A172 (cell line): ENCODE data around the gene DOCK1. TPM values are rescaled to one million over a fixed set of nuclear protein-coding genes. Genes with fewer than 3 reads are reported as not detected.

Experiments used
- DNase-seq: peaks from one replicate; pipeline ENCODE4 v3.0.0-alpha.2; 2015; ENCODE audit warnings: low spot score
- total RNA-seq: library from RNA; depleted of rRNA; stranded (reverse); fragments of >200 nt; shearing (Covaris generic); gene quantifications from 2 replicates; pipeline ENCODE4 v1.2.3, GENCODE V29; 2014

Gene DOCK1
- total RNA-seq, 1 experiment from 2014 or later, result 29.8 TPM

DNA sequence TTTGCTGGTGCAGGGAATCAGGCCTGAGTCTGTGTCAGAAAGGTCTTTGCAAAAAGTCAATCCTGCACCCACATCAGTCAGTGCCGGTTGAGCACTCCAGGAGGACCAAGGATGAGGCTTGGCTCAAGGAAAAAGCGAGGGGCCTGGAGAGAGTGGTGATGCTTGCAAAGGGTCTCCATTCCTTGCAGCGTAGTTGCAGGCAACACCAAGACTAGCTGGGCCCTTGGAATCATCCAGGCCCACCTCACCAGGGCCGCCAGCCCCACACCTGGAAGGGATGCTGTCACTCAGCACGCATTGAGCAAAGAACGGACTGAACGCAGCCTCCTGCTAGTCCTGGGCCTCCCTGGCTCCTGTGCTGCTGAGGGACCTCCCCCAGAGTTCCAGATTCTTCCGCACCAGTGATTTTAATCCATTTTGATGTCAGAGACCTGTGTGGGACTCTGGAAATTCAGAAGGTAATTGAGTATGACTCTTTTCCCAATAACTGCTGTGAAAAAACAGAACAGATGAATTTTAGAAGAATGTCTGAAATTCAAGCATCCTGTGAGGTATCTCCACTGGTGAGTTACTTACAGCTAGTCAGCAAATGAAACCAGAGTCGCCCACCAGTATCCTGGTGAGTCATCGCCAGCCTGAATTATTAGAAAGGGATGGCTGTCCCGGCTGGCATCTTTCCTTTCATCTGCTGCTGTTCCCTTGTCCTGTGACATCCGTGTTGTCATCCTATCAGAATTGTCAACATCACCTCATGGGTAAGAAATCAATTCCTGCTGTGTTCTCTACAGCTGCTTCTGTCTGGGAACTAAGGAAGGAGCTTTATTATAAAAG is 493.1 kb downstream of the DOCK1 start:
- DNase-seq, result peak; percentile 43

GRCh38 chr10:127398971-127399365 is 493.7 kb downstream of the DOCK1 start:
- no peak for DNase-seq

GRCh38 chr10:127399668-127400067 is 494.4 kb downstream of the DOCK1 start:
- no peak for DNase-seq

DNA sequence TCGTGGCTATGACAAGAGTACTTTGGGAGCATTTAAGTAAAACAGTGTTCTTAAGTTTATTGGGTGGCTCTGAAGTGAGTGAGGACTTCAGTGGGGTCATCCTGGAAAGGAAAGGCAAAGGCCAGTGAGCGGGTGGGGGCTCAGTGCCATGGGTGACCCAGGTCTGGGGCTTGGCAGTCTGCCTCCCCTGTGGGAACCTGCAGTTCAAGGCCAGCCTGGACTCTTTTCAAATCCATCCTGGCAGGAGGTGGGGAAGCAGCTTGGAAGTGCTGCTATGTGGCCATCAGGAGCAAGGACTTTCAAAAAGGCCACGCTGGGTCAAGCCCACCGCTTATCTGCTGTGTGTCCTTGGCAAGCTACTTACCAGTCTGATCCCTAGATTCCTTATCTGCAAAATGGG is 495.0 kb downstream of the DOCK1 start:
- DNase-seq, result no peak

- DNase-seq, result no peak
Observed at GRCh38 chr10:127402596-127403409, 497.6 kb downstream of the DOCK1 start.

DNA sequence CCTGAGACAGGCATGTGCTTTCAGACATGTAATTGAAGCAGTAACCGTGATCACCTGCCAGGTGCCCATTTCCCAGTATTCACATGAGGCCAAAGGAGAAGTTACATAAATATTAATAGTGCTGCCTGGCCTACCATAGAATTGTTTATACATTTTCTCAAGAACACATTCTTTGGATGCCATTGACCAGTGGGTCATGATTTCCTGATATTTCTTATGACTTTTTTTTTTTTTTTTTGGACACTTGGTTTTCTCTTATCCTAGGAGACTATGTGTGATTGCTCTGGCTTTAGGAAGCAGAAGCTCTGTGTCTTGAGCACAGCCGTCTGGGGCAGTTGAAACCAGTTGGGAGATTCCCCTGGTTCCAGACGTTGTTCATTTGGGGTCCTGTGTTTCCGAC is 500.0 kb downstream of the DOCK1 start:
- no peak for DNase-seq

DNA sequence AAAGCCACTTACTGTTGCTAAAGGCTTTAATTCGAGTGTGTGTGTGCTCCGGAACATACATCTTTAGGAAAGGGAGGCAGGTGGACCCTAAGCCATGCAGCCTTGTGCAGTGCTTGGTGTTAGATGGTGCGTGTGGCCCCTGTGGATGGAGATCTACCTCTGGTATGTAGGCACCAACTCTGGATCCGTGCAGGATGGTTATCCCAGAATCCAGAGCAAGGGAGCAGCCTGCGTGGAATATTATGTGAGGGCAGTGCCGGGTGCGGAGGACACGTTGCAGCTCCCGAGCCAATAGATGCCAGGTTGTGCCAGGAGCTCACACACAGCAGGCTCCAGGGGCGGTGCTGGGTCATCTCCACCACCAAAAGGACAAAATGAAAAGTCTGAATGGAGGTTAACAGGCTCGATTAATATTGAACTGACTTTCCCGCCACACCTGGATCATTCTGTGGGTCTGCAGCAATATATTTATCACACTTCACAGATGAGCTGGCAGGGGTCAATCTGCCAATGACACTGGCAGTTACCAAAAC is 500.9 kb downstream of the DOCK1 start:
- DNase-seq, result no peak

DNA sequence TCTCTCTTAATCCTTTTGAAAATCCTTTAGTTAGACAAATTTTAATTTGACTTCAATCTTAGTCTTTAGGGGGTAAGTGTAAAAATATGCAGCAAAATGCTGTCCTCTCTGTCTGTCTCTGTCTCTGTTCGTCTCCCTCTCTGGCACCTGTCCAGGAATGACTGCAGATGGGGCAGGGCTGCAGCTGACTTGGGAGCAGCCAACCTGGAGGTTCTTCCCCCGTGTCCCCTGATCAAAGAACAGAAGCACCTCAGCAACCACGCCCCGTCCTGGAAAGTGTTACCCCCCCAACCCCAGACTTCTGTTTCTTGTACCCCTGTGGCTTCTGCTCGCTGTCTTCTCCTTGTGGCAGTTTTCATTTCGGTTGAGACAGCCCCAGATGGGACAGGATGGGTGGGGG is 502.3 kb downstream of the DOCK1 start:
- no peak for DNase-seq

- DNase-seq, result no peak
Observed at GRCh38 chr10:127408112-127408710, 503.0 kb downstream of the DOCK1 start.

GRCh38 chr10:127408733-127409132 is 503.5 kb downstream of the DOCK1 start:
- DNase-seq, result no peak

DNA sequence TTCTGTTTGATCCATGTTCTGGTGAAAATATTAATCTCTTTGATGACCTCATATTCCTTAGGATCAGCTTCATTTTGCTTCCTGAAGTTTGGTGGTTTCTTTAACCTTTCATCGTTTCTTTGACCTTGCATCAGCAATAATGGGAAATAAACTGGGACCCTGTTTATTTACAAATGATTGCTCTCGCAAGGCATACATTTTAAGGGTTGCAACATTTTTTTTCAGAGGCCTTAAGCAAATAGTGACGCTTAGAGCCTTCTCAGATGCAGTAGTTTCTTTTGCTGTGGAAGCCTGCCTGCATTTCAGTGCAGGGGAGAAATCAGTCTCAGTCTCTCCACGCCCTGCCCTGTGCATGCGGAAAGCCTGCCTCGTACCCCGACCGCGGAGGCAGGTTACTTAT is 504.8 kb downstream of the DOCK1 start:
- no peak for DNase-seq

DNA sequence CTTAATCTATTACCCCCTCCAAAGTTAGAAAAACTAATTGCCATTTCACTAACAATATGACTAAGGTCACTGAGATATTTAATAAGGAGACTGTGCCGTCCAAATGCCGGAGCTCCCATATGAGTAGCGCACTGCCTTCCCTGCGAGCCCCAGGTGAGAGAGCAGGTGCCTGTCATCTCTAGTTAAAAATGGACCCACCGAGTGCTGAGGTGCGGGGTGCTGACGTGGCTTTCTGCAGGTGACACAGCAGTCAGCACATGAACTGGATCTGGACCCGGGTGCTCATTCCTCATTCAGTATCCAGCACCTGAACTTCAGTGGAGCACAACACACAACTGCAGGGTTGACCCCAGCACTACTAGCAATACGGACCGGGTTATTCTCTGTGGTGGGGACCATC is 505.8 kb downstream of the DOCK1 start:
- no peak for DNase-seq

DNA sequence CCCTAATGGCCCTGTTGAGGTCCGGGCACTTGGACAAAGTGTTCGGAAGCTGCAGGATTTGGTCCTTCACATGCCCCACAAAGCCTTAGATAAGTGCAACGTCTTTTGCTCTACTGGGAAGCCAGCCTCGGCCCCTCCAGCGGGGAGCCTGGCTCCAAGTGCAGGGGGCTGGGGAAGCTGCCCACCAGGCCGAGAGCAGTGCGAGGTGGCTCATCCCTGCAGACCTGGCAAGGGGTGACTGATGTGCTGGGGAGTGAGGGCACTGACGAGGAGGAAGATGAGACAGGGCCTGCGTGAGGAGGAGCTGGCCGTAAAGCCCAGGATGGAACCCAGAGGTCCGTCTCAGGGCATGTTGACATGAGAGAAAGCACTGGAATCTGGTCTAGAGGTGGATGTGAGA is 508.1 kb downstream of the DOCK1 start:
- no peak for DNase-seq

DNA sequence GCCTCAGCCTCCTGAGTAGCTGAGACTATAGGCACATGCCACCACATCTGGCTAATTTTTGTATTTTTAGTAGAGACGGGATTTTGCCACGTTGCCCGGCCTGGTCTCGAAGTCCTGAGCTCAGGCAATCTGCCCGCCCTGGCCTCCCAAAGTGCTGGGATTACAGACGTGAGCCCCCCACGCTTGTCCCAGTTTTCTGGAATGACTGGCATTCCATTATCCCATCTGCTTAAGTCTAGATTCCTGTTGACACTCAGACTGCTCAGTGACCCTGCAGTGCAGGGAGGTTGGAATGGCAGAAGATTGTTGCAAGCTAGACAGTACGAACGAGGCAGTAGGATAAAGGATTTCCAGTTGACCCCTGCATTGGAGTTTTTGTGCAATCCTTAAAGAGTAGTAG is 508.8 kb downstream of the DOCK1 start:
- DNase-seq, result no peak

- DNase-seq, result no peak
Observed at GRCh38 chr10:127415116-127415515, 509.9 kb downstream of the DOCK1 start.

- no peak for DNase-seq
Observed at GRCh38 chr10:127415901-127416581, 510.8 kb downstream of the DOCK1 start.

- no peak for DNase-seq
Observed at GRCh38 chr10:127417031-127417430, 511.8 kb downstream of the DOCK1 start.

DNA sequence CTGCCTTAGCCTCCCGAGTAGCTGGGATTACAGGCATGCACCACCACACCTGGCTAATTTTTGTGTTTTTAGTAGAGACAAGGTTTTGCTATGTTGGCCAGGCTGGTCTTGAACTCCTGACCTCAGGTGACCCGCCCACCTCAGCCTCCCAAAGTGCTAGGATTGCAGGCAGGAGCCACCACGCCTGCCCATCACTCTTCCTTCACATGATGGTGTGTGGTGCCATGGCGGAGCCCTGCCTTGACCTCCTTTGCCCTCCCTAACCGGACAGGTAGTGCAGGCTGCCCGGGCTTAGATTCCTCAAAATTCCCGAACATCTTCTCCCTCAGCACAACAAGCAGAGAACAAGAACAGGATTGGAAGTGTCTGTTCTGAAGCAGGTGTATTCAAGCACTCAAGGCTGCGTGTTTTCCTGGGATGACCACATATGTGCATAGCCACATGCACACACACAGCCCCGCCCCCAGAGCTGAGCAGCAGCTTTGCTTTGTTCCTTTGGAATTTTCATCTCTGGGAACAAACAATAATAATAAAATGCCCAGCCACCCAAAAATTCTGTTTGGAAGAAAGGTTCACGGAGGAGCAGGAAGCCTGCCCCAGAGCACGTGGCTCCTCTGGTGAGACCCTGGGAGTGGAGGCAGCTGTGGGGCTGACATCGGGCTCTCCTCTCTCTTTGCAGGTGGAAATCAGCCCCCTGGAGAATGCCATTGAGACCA is 512.6 kb downstream of the DOCK1 start:
- no peak for DNase-seq

DNA sequence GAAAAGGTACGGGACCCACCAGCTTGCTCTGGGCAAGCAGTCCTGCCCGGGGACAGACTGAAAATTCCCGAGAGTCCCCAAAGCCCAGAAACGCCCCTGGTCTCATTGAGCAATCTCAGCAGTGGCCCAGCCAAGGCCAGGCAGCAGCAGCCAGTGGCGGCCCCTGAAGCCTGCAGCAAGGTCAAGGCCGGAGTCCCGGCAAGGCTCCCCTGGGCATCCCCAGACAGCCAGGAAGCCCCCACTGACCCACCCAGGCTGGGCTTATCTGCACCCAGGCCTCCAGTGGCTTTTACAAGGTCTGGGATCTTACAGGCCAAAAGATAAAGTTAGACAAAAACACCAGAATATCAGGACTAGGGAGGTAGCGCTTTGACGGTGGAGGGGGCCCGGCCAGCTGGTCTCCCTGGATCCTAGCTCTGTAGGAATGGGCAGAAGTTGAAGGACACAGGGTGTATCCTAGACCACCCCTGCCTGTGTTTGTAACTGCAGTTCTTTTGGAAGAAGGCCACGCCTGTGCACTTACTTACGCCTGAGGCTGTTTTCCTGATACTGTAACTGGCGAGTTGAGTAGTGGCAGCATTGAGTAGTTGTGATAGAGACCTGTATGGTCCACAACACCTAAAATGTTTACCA is 513.4 kb downstream of the DOCK1 start:
- DNase-seq, result no peak

DNA sequence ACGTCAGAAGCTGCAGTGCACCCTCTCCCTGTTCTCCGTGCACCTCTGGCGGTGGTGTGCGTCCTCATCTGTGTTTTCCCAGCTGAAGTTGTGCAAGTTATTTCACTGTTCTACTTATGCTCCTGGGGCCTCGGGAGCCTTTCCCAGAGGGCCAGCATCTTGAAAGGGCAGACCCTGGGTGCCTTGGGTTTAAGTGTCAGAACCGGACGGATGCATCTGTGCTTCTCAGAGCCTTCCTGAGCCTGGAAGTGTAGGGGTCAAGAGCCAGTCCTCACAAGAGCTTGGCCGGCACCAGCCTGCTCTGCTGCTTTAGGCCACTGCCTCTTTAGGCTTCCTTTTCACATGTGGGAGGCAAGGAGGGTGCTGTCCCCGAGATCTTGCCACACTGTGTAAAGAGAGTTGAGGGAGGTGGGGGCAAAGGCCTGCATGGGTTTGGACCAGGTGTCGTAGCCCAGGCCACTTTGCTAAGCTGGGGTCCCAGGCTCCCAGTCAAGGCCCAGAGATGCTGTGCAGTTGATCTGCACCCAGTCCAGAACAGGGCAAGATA is 515.0 kb downstream of the DOCK1 start:
- no peak for DNase-seq
